K562 (cell line): ENCODE data around the gene EYA3. TPM values are rescaled to one million over a fixed set of nuclear protein-coding genes. Genes with fewer than 3 reads are reported as not detected.

ENCODE experiments used
- ATAC-seq: fragments of 200-7000 bp; cut with Tn5 transposase; 3 replicates; pipeline ENCODE4 v1.9.1; 2020; ENCODE audit warnings: moderate library complexity
- BruUV-seq: library from RNA; stranded (reverse); fragments of 400-500 nt; replicated peaks from 2 replicates; lab custom pipeline; 2021; lab: Mats Ljungman, UMichigan
- CTCF ChIA-PET: fragments of 300-600 bp; formaldehyde crosslinking; extraction: SDS; loops from one replicate; lab custom pipeline; 2021; ENCODE audit warnings: low intra/inter-chr PET ratio; lab: Yijun Ruan, JAX
- POLR2A ChIA-PET: fragments of 300-600, 350-650 bp; sonication (Branson Sonifier 250); formaldehyde crosslinking; extraction: SDS; loops from one replicate; lab custom pipeline; 2021; ENCODE audit warnings: antibody characterized with exemption, inconsistent platforms; lab: Yijun Ruan, JAX
- DNase-seq, 4 experiments: peaks; one replicate each; pipeline versions ENCODE4 v3.0.0 to v3.0.0-alpha.2; 2011 to 2018; ENCODE audit warnings: low spot score in 3 of 4, mixed read lengths in 3 of 4; ENCODE audit errors: extremely low read depth in 1 of 4
- FAIRE-seq: peaks from 2 replicates; lab custom pipeline; 2011; peaks lifted over from hg19 to GRCh38; lab: Jason Lieb, UNC
- H2AFZ ChIP-seq: 2 replicates; pipeline ENCODE4 v1.6.0; 2011; ENCODE audit warnings: low read depth, low read length, control low read depth, inconsistent platforms
- H3K27ac ChIP-seq: fragments of 200-600 bp; 3 replicates; pipeline ENCODE4 v1.8.0; 2011; ENCODE audit warnings: low read depth, mild to moderate bottlenecking, control low read depth, inconsistent platforms, low read length, moderate library complexity, mixed read lengths; ENCODE audit errors: extremely low read depth
- H3K27me3 ChIP-seq, 2 experiments: fragments of 300-600 bp in 1 of 2; 2 replicates in 1 of 2; 3 replicates in 1 of 2; pipeline versions ENCODE4 v1.6.0 to v1.8.0; 2011; ENCODE audit warnings: inconsistent platforms in 2 of 2, low read length in 2 of 2, mild to moderate bottlenecking in 1 of 2, mixed read lengths in 1 of 2, moderate library complexity in 1 of 2; ENCODE audit not compliant: control insufficient read depth in 2 of 2, insufficient read depth in 2 of 2
- H3K36me3 ChIP-seq: fragments of 300-600 bp; 3 replicates; pipeline ENCODE4 v1.8.0; 2011; ENCODE audit warnings: mild to moderate bottlenecking, low read length, inconsistent platforms; ENCODE audit not compliant: control insufficient read depth, insufficient read depth
- H3K4me1 ChIP-seq, 2 experiments: fragments of 200-600 bp in 1 of 2; replicated peaks in 1 of 2; 2 replicates in 1 of 2; 3 replicates in 1 of 2; pipeline versions ENCODE4 v1.5.1 to v1.8.0; 2011; ENCODE audit warnings: inconsistent platforms in 2 of 2, low read length in 2 of 2, mild to moderate bottlenecking in 1 of 2, mixed read lengths in 1 of 2, moderate library complexity in 1 of 2; ENCODE audit not compliant: control insufficient read depth in 2 of 2, insufficient read depth in 2 of 2
- H3K4me2 ChIP-seq: 2 replicates; pipeline ENCODE4 v1.6.1; 2011; ENCODE audit warnings: low read length, control low read depth, inconsistent platforms, mixed read lengths; ENCODE audit not compliant: insufficient read depth
- H3K4me3 ChIP-seq: fragments of 200-600 bp; sonication (generic), shearing (Covaris generic); 2 replicates; pipeline ENCODE4 v1.5.1; 2016; ENCODE audit warnings: control low read depth, inconsistent platforms
- H3K79me2 ChIP-seq: fragments of 200-600 bp; 3 replicates; pipeline ENCODE4 v1.8.0; 2011; ENCODE audit warnings: low read length, inconsistent platforms; ENCODE audit not compliant: control insufficient read depth, insufficient read depth
- H3K9ac ChIP-seq, 2 experiments: 2 replicates each; pipeline versions ENCODE4 v1.6.0 to v1.6.1; 2011; ENCODE audit warnings: low read depth in 2 of 2, low read length in 2 of 2, control low read depth in 1 of 2, inconsistent platforms in 1 of 2, mild to moderate bottlenecking in 1 of 2, mixed read lengths in 1 of 2; ENCODE audit not compliant: insufficient read depth in 1 of 2
- H3K9me1 ChIP-seq: one replicate; pipeline ENCODE4 v1.6.0; 2011; ENCODE audit warnings: inconsistent platforms, mild to moderate bottlenecking, low read length, moderate library complexity; ENCODE audit not compliant: control insufficient read depth, insufficient read depth
- H3K9me3 ChIP-seq: replicated peaks from 2 replicates; pipeline ENCODE4 v1.5.1; 2011; ENCODE audit warnings: low read depth, low read length, inconsistent platforms; ENCODE audit not compliant: control insufficient read depth, insufficient read depth
- H4K20me1 ChIP-seq: replicated peaks from 2 replicates; pipeline ENCODE4 v1.6.1; 2011; ENCODE audit warnings: low read length, inconsistent platforms, mixed read lengths; ENCODE audit not compliant: control insufficient read depth, insufficient read depth
- CREB1 ChIP-seq, 2 experiments: sonication (generic) in 1 of 2; formaldehyde crosslinking in 1 of 2; IDR thresholded peaks; 2 replicates each; pipeline versions ENCODE4 v1.6.1 to v1.8.0; 2012 to 2022; ENCODE audit warnings: inconsistent platforms in 1 of 2, mild to moderate bottlenecking in 1 of 2, missing genetic modification reagents in 1 of 2, moderate library complexity in 1 of 2
- E2F3 ChIP-seq: fragments of 250-450 bp; sonication (Bioruptor Pico); IDR thresholded peaks from 2 replicates; pipeline ENCODE4 v1.4.0; 2020; ENCODE audit warnings: mild to moderate bottlenecking
- KAT7 ChIP-seq: sonication (generic); formaldehyde crosslinking; IDR thresholded peaks from 2 replicates; pipeline ENCODE4 v1.8.0; 2022; ENCODE audit warnings: missing genetic modification reagents, mild to moderate bottlenecking, borderline replicate concordance
- KDM5B ChIP-seq: fragments of 200-600 bp; sonication (generic); IDR thresholded peaks from 2 replicates; pipeline ENCODE4 v1.6.1; 2012; ENCODE audit warnings: low read depth, mild to moderate bottlenecking, moderate library complexity, low read length, control low read depth, inconsistent platforms; ENCODE audit not compliant: insufficient replicate concordance
- NFE2L1 ChIP-seq: fragments of 450-650 bp; IDR thresholded peaks from 2 replicates; pipeline ENCODE4 v1.6.1; 2016; ENCODE audit warnings: missing genetic modification characterization, low read depth, mild to moderate bottlenecking, missing compliant biosample characterization, moderate library complexity, borderline replicate concordance
- PML ChIP-seq: IDR thresholded peaks from 2 replicates; pipeline ENCODE4 v1.6.1; 2012; ENCODE audit warnings: low read length, inconsistent platforms
- PTRF ChIP-seq: fragments of 450-650 bp; IDR thresholded peaks from 2 replicates; pipeline ENCODE4 v1.6.1; 2016; ENCODE audit warnings: mild to moderate bottlenecking, missing genetic modification characterization, missing compliant biosample characterization
- SMAD4 ChIP-seq: fragments of 250-450 bp; sonication (Bioruptor Pico); conservative IDR thresholded peaks from 2 replicates; pipeline ENCODE4 v1.8.0; 2021; ENCODE audit warnings: inconsistent platforms, mild to moderate bottlenecking, moderate library complexity
- TFAM ChIP-seq: fragments of 250-450 bp; sonication (Bioruptor Pico); conservative IDR thresholded peaks from 2 replicates; pipeline ENCODE4 v1.5.0; 2021; ENCODE audit warnings: mild to moderate bottlenecking, moderate library complexity
- whole genome bisulfite sequencing: fragments of 100-300 bp; shearing (Covaris generic); methylation state at CpG from one replicate; pipeline ENCODE4 v1.1.6; 2016; ENCODE audit warnings: low coverage, mixed read lengths; ENCODE audit not compliant: insufficient coverage; ENCODE audit errors: missing lambda C conversion rate; 5-methylcytosine and 5-hydroxymethylcytosine counted together
- in situ Hi-C: fragments of 300-500 bp; cut with MboI; formaldehyde crosslinking; loops from 4 replicates; pipeline ENCODE4 v1.15.0; 2018; ENCODE audit warnings: inconsistent platforms, mixed read lengths
- intact Hi-C: fragments of 100-400 bp; cut with micrococcal nuclease; formaldehyde crosslinking; loops from 2 replicates; pipeline ENCODE4 v1.14.2; 2022
- polyA plus RNA-seq, 8 experiments: library from polyadenylated mRNA; depleted of rRNA in 4 of 8; stranded (reverse) in 5 of 8; unstranded in 3 of 8; fragments of >200 nt; fragmentation: Nextera tagmentation in 2 of 8; fragmentation: Illumina TruSeq in 1 of 8; extraction: Ambion mirVana in 2 of 8; extraction: Trizol in 1 of 8; gene quantifications; 2 replicates each; pipeline versions ENCODE4 v1.2.1 to v1.2.3, GENCODE V29; 2011 to 2014; ENCODE audit warnings: inconsistent platforms in 1 of 8, missing spikeins in 1 of 8
- total RNA-seq, 7 experiments: library from RNA; depleted of rRNA in 6 of 7; stranded (reverse); fragments of >200 nt in 6 of 7; fragmentation: Illumina TruSeq in 2 of 7; extraction: Trizol in 2 of 7; gene quantifications; 2 replicates each; pipeline versions ENCODE4 v1.2.1 to v1.2.3, GENCODE V29; 2011 to 2021; ENCODE audit warnings: low replicate concordance in 1 of 7
- TF ChIP-seq, protein P1 (sequence below): fragments of 200-800 bp; sonication (Bioruptor generic); IDR thresholded peaks from 2 replicates; pipeline ENCODE4 v1.6.1; 2016; ENCODE audit warnings: missing genetic modification characterization, missing compliant biosample characterization

Gene EYA3
- total and polyA plus RNA-seq, 9 of the 15 experiments (the other 6 are each of a cell fraction or from before 2014, with no cell fraction given): 21.7 to 64.0 (median 43.6) TPM

DNA sequence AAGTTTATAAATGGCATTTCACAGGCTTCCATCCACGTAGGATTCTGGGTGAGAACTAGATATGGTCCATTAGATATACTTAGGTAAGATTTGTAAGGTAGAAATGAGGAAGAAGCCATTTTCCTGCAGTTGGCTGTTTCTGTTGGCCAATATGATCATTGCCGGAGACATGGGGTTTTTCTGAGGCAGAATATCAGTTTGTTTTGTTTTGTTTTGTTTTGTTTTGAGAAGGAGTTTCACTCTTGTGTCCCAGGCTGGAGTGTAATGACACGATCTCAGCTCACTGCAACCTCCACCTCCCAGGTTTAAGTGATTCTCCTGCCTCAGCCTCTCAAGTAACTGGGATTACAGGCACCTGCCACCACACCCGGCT, 8.7 kb upstream of the EYA3 start:
- Histone ChIP-seq H3K9ac (no peak overlapping the region), H2AFZ (peak overlapping the region; percentile 49; the same call in 1 of the 2 replicates), H3K4me1 (peaks cover 0 to 2% of the 10 kb centered on the region in 2 experiments; a peak in 1 of 5 replicates), H4K20me1 (no peaks in the 10 kb centered on the region), H3K36me3 (no peaks in the 10 kb centered on the region), H3K27ac (no peak overlapping the region), H3K4me3 (no peak overlapping the region), H3K9me1 (no peaks in the 10 kb centered on the region), H3K4me2 (no peak overlapping the region), H3K9me3 (no peaks in the 10 kb centered on the region), H3K79me2 (no peaks in the 10 kb centered on the region), H3K27me3 (no peaks in the 10 kb centered on the region)
- DNase-seq (no peak), ATAC-seq (no peak), FAIRE-seq (no peak)
- no TSS peak for BruUV-seq
- ChIA-PET POLR2A (interaction anchor here (0.9 to 1.4 kb wide), 3 partner anchors 9 to 23 kb away, joined by 3 to 4 read pairs (median 3); partner anchors contain the start of gene EYA3), CTCF (no interaction called here)
- TF ChIP-seq PML (no peak), NFE2L1 (tag) (no peak), KDM5B (no peak), SMAD4 (no peak), KAT7 (CRISPR knock-in tag) (no peak), CREB1 (IDR thresholded peaks at IDR 0.05) (no peak), CREB1 (CRISPR knock-in tag; IDR thresholded peaks at IDR 0.05) (no peak), E2F3 (CRISPR knock-in tag) (no peak), PTRF (tag) (no peak), TFAM (CRISPR knock-in tag) (no peak)
- TF ChIP-seq, protein P1, sequence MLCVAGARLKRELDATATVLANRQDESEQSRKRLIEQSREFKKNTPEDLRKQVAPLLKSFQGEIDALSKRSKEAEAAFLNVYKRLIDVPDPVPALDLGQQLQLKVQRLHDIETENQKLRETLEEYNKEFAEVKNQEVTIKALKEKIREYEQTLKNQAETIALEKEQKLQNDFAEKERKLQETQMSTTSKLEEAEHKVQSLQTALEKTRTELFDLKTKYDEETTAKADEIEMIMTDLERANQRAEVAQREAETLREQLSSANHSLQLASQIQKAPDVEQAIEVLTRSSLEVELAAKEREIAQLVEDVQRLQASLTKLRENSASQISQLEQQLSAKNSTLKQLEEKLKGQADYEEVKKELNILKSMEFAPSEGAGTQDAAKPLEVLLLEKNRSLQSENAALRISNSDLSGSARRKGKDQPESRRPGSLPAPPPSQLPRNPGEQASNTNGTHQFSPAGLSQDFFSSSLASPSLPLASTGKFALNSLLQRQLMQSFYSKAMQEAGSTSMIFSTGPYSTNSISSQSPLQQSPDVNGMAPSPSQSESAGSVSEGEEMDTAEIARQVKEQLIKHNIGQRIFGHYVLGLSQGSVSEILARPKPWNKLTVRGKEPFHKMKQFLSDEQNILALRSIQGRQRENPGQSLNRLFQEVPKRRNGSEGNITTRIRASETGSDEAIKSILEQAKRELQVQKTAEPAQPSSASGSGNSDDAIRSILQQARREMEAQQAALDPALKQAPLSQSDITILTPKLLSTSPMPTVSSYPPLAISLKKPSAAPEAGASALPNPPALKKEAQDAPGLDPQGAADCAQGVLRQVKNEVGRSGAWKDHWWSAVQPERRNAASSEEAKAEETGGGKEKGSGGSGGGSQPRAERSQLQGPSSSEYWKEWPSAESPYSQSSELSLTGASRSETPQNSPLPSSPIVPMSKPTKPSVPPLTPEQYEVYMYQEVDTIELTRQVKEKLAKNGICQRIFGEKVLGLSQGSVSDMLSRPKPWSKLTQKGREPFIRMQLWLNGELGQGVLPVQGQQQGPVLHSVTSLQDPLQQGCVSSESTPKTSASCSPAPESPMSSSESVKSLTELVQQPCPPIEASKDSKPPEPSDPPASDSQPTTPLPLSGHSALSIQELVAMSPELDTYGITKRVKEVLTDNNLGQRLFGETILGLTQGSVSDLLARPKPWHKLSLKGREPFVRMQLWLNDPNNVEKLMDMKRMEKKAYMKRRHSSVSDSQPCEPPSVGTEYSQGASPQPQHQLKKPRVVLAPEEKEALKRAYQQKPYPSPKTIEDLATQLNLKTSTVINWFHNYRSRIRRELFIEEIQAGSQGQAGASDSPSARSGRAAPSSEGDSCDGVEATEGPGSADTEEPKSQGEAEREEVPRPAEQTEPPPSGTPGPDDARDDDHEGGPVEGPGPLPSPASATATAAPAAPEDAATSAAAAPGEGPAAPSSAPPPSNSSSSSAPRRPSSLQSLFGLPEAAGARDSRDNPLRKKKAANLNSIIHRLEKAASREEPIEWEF (CRISPR knock-in tag): no peak
- intact Hi-C loops: no loop called here
- 61% methylated on average over 4 of the region's 4 CpGs for WGBS
- in situ Hi-C loops: no loop called here
